HCT116 (cell line): ENCODE measurements around the gene PLP1. TPM values are rescaled to one million over a fixed set of nuclear protein-coding genes. Genes with fewer than 3 reads are reported as not detected.

Experiments used
- ATAC-seq: fragments of 200-7000 bp; cut with Tn5 transposase; 2 replicates; pipeline ENCODE4 v1.9.1; 2020; ENCODE audit warnings: mild to moderate bottlenecking, moderate library complexity
- BruUV-seq: library from RNA; stranded (reverse); fragments of 400-500 nt; replicated peaks from 2 replicates; lab custom pipeline; 2021; lab: Mats Ljungman, UMichigan
- CTCF ChIA-PET: fragments of 300-600 bp; sonication (Branson Sonifier 250); formaldehyde crosslinking; loops from one replicate; lab custom pipeline; 2021; ENCODE audit warnings: antibody characterized with exemption; lab: Charles Lee
- POLR2A ChIA-PET: fragments of 300-600, 350-600 bp; sonication (Branson Sonifier 250); formaldehyde crosslinking; loops from one replicate; lab custom pipeline; 2021; ENCODE audit warnings: antibody characterized with exemption; lab: Charles Lee
- RAD21 ChIA-PET, 2 experiments: fragments of 300-600 bp; sonication (Branson Sonifier 250); formaldehyde crosslinking; loops; one replicate each; lab custom pipeline; 2023; ENCODE audit warnings: low total read pairs in 2 of 2; ENCODE audit not compliant: uncharacterized antibody in 2 of 2, unreplicated experiment in 2 of 2, low non-redundant PET in 1 of 2; lab: Charles Lee
- DNase-seq: peaks from one replicate; pipeline ENCODE4 v3.0.0-alpha.2; 2010; ENCODE audit warnings: low read depth, low spot score
- H2AFZ ChIP-seq: fragments of 200-600 bp; shearing (Covaris generic), sonication (generic); 2 replicates; pipeline ENCODE4 v1.6.1; 2017; ENCODE audit warnings: low read depth, mixed run types, mixed read lengths, antibody characterized with exemption, low read length; ENCODE audit not compliant: poor library complexity, severe bottlenecking
- H3K27ac ChIP-seq: 2 replicates; pipeline ENCODE4 v1.5.1; 2012; ENCODE audit warnings: low read depth, low read length
- H3K27me3 ChIP-seq: fragments of 200-600 bp; sonication (generic); 2 replicates; pipeline ENCODE4 v1.6.1; 2016; ENCODE audit warnings: mixed run types, low read length, mixed read lengths; ENCODE audit not compliant: insufficient read depth
- H3K36me3 ChIP-seq, 2 experiments: fragments of 200-500 bp in 1 of 2; fragments of 200-600 bp in 1 of 2; sonication (Bioruptor generic) in 1 of 2; sonication (generic) in 1 of 2; 2 replicates each; pipeline versions ENCODE4 v1.5.1 to v1.6.1; 2014 to 2016; ENCODE audit warnings: low read length in 2 of 2, inconsistent platforms in 1 of 2, mixed read lengths in 1 of 2, mixed run types in 1 of 2; ENCODE audit not compliant: insufficient read depth in 2 of 2, control insufficient read depth in 1 of 2
- H3K4me1 ChIP-seq, 2 experiments: fragments of 200-600 bp in 1 of 2; sonication (generic) in 1 of 2; 2 replicates each; pipeline versions ENCODE4 v1.5.1 to v1.6.1; 2012 to 2017; ENCODE audit warnings: low read length in 2 of 2, inconsistent platforms in 1 of 2, mild to moderate bottlenecking in 1 of 2, mixed read lengths in 1 of 2, mixed run types in 1 of 2, moderate library complexity in 1 of 2; ENCODE audit not compliant: insufficient read depth in 2 of 2, control insufficient read depth in 1 of 2
- H3K4me2 ChIP-seq: fragments of 200-600 bp; sonication (generic); 2 replicates; pipeline ENCODE4 v1.6.1; 2017; ENCODE audit warnings: mixed run types, low read length, mixed read lengths
- H3K4me3 ChIP-seq, 2 experiments: fragments of 200-600 bp in 1 of 2; sonication (generic) in 1 of 2; replicated peaks in 1 of 2; 2 replicates each; pipeline ENCODE4 v1.5.1; 2011 to 2016; ENCODE audit warnings: low read length in 2 of 2, control low read depth in 1 of 2, low read depth in 1 of 2, mild to moderate bottlenecking in 1 of 2, mixed read lengths in 1 of 2, mixed run types in 1 of 2
- H3K79me2 ChIP-seq: fragments of 200-600 bp; sonication (generic); 2 replicates; pipeline ENCODE4 v1.6.1; 2017; ENCODE audit warnings: mild to moderate bottlenecking, mixed run types, low read length, moderate library complexity, mixed read lengths; ENCODE audit not compliant: insufficient read depth
- H3K9ac ChIP-seq: fragments of 200-600 bp; sonication (generic); 2 replicates; pipeline ENCODE4 v1.6.1; 2016; ENCODE audit warnings: low read length, mixed read lengths
- H3K9me2 ChIP-seq: fragments of 200-600 bp; sonication (generic), shearing (Covaris generic); 2 replicates; pipeline ENCODE4 v1.6.1; 2017; ENCODE audit warnings: mixed run types, mild to moderate bottlenecking, moderate library complexity; ENCODE audit not compliant: insufficient read depth
- H3K9me3 ChIP-seq, 2 experiments: fragments of 200-500 bp in 1 of 2; fragments of 200-600 bp in 1 of 2; sonication (Bioruptor generic) in 1 of 2; sonication (generic) in 1 of 2; 2 replicates each; pipeline ENCODE4 v1.6.1; 2014 to 2017; ENCODE audit warnings: low read length in 2 of 2, mixed read lengths in 2 of 2, inconsistent platforms in 1 of 2, low read depth in 1 of 2, mild to moderate bottlenecking in 1 of 2, mixed run types in 1 of 2, moderate library complexity in 1 of 2; ENCODE audit not compliant: control insufficient read depth in 1 of 2, insufficient read depth in 1 of 2
- H4K20me1 ChIP-seq: fragments of 200-600 bp; sonication (generic), shearing (Covaris generic); 2 replicates; pipeline ENCODE4 v1.6.1; 2017; ENCODE audit warnings: mixed run types, mild to moderate bottlenecking, moderate library complexity; ENCODE audit not compliant: insufficient read depth
- CTCF ChIP-seq, 3 experiments: fragments of 200-600 bp in 1 of 3; sonication (generic) in 1 of 3; IDR thresholded peaks in 2 of 3; conservative IDR thresholded peaks in 1 of 3; 2 replicates each; pipeline ENCODE4 v1.5.1; 2012 to 2017; ENCODE audit warnings: low read depth in 2 of 3, low read length in 2 of 3, antibody characterized with exemption in 1 of 3, borderline replicate concordance in 1 of 3, control low read depth in 1 of 3, mild to moderate bottlenecking in 1 of 3, mixed read lengths in 1 of 3, mixed run types in 1 of 3, moderate library complexity in 1 of 3; ENCODE audit not compliant: insufficient read depth in 1 of 3
- ELF1 ChIP-seq: IDR thresholded peaks from 2 replicates; pipeline ENCODE4 v1.6.1; 2012; ENCODE audit warnings: low read depth, borderline replicate concordance
- EZH2 ChIP-seq: fragments of 200-600 bp; sonication (generic); IDR thresholded peaks from 2 replicates; pipeline ENCODE4 v1.6.1; 2017; ENCODE audit warnings: antibody characterized with exemption, mixed run types
- POLR2A ChIP-seq: IDR thresholded peaks from 2 replicates; pipeline ENCODE4 v1.7.0; 2011; ENCODE audit warnings: borderline replicate concordance; ENCODE audit not compliant: insufficient read depth, insufficient read length; ENCODE audit errors: extremely low read depth
- POLR2AphosphoS5 ChIP-seq: IDR thresholded peaks from 2 replicates; pipeline ENCODE4 v1.6.1; 2011; ENCODE audit warnings: mild to moderate bottlenecking, low read depth, low read length, moderate library complexity
- RAD21 ChIP-seq: IDR thresholded peaks from 2 replicates; pipeline ENCODE4 v1.6.1; 2012; ENCODE audit warnings: low read depth, mild to moderate bottlenecking
- SRF ChIP-seq: IDR thresholded peaks from 2 replicates; pipeline ENCODE4 v1.6.1; 2012; ENCODE audit warnings: low read depth
- TCF7L2 ChIP-seq: IDR thresholded peaks from 2 replicates; pipeline ENCODE4 v1.7.0; 2011; ENCODE audit warnings: borderline replicate concordance, inconsistent platforms; ENCODE audit not compliant: insufficient read depth, insufficient read length; ENCODE audit errors: extremely low read depth
- YY1 ChIP-seq: IDR thresholded peaks from 2 replicates; pipeline ENCODE4 v1.6.1; 2011; ENCODE audit warnings: low read length, low read depth, moderate library complexity, mild to moderate bottlenecking; ENCODE audit not compliant: insufficient replicate concordance; ENCODE audit errors: extremely low read depth
- intact Hi-C: fragments of 100-400 bp; cut with micrococcal nuclease; formaldehyde crosslinking; loops from 2 replicates; pipeline ENCODE4 v1.10.0; 2022
- total RNA-seq: library from RNA; stranded (reverse); gene quantifications from one replicate; pipeline ENCODE4 v1.2.1, GENCODE V29; 2021; ENCODE audit not compliant: unreplicated experiment
- TF ChIP-seq, protein P1 (sequence below): IDR thresholded peaks from 2 replicates; pipeline ENCODE4 v1.6.1; 2012

Gene PLP1
- total RNA-seq, 1 experiment from 2014 or later: not detected

DNA sequence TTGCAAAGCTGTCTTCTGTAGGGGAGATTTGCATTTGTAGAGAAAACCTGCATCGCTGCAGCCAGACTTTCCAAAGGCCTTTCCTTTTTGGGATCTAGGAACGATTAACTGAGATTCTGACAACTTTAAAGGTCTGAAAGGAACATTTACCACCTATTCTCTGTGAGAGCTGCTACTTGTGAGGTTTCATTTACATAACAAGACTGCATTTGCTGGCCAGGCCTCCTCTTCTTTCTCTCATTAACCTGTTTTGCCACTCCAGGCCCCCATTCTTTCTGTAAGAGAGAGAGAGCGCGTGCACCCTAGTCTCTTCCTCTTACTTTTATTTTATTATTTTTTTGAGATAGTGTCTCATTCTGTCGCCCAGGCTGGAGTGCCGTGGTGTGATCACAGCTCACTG is 34.3 kb upstream of the PLP1 start:
- no peak for DNase-seq
- POLR2A ChIA-PET: no interaction called here

GRCh38 chrX:103747163-103747562 is 29.5 kb upstream of the PLP1 start:
- no TSS peak for BruUV-seq
- H3K36me3 ChIP-seq: no peaks in the 10 kb centered on the region
- intact Hi-C loops: no loop called here
- H3K4me2 ChIP-seq: no peak overlapping the region
- H3K9ac ChIP-seq: no peak overlapping the region
- no peak overlapping the region for H3K4me3 ChIP-seq
- H3K9me2 ChIP-seq: no peaks in the 10 kb centered on the region
- TF ChIP-seq, protein P1, sequence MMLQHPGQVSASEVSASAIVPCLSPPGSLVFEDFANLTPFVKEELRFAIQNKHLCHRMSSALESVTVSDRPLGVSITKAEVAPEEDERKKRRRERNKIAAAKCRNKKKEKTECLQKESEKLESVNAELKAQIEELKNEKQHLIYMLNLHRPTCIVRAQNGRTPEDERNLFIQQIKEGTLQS: no peak
- TF ChIP-seq CTCF (IDR thresholded peaks at IDR 0.05 in 2 of 3, conservative IDR thresholded peaks at IDR 0.05 in 1 of 3; ENCODE audit: borderline replicate concordance in 1 of 3, insufficient read depth in 1 of 3, low read depth in 2 of 3, low read length in 2 of 3) (no peak), ELF1 (no peak), RAD21 (no peak), YY1 (no peak), POLR2AphosphoS5 (no peak)
- ChIA-PET RAD21 (no interaction called here), CTCF (no interaction called here), POLR2A (no interaction called here)
- no peaks in the 10 kb centered on the region for H4K20me1 ChIP-seq
- no peak overlapping the region for H3K27ac ChIP-seq
- no peak overlapping the region for H2AFZ ChIP-seq
- H3K27me3 ChIP-seq: no peaks in the 10 kb centered on the region
- no peak for ATAC-seq
- no peaks in the 10 kb centered on the region for H3K9me3 ChIP-seq
- no peak for DNase-seq
- no peaks in the 10 kb centered on the region for H3K4me1 ChIP-seq
- H3K79me2 ChIP-seq: no peaks in the 10 kb centered on the region

More for the DNA sequence above, 34.3 kb upstream of the PLP1 start:
- no peaks in the 10 kb centered on the region for H4K20me1 ChIP-seq
- H3K4me2 ChIP-seq: no peak overlapping the region
- no TSS peak for BruUV-seq
- no peaks in the 10 kb centered on the region for H3K36me3 ChIP-seq
- H3K27me3 ChIP-seq: no peaks in the 10 kb centered on the region
- H2AFZ ChIP-seq: no peak overlapping the region
- ATAC-seq: no peak
- no peaks in the 10 kb centered on the region for H3K79me2 ChIP-seq
- no peaks in the 10 kb centered on the region for H3K9me3 ChIP-seq
- no peak overlapping the region for H3K9ac ChIP-seq
- intact Hi-C loops: no loop called here
- CTCF ChIA-PET: no interaction called here
- TF ChIP-seq EZH2 (no peak), TCF7L2 (no peak), POLR2A (no peak), SRF (no peak)
- TF ChIP-seq, protein P1: no peak
- TF ChIP-seq, all 23 proteins: peak for 0
- Histone ChIP-seq H3K9me2 (no peaks in the 10 kb centered on the region), H3K4me3 (no peak overlapping the region), H3K27ac (no peak overlapping the region), H3K4me1 (no peaks in the 10 kb centered on the region)
- RAD21 ChIA-PET: no interaction called here
